Vagina (tissue), 2 donors: ENCODE data around the gene DNMT3A. TPM values are rescaled to one million over a fixed set of nuclear protein-coding genes. Genes with fewer than 3 reads are reported as not detected.
A peak's percentile ranks its signal among the peaks of the same experiment; 100 is the strongest.

ENCODE experiments used
- DNase-seq, 2 donors: peaks; one replicate each; pipeline ENCODE4 v3.0.0-alpha.2; 2017; ENCODE audit errors: extremely low spot score in 2 of 2
- H3K27ac ChIP-seq: fragments of 200-600 bp; sonication (generic); one replicate; pipeline ENCODE4 v1.5.1; 2019
- H3K27me3 ChIP-seq: fragments of 200-600 bp; sonication (generic); one replicate; pipeline ENCODE4 v1.5.1; 2019
- H3K36me3 ChIP-seq, 2 donors: fragments of 200-600 bp; sonication (generic); one replicate each; pipeline ENCODE4 v1.5.1; 2017 to 2019
- H3K4me1 ChIP-seq: fragments of 200-600 bp; sonication (generic); one replicate; pipeline ENCODE4 v1.5.1; 2019
- H3K4me3 ChIP-seq, 2 donors: fragments of 200-600 bp; sonication (generic); 1 replicate in 1 of 2; 2 replicates in 1 of 2; pipeline ENCODE4 v1.5.1; 2016 to 2019
- H3K9me3 ChIP-seq: fragments of 200-600 bp; sonication (generic); one replicate; pipeline ENCODE4 v1.5.1; 2019
- CTCF ChIP-seq, 3 experiments: fragments of 450-650 bp in 2 of 3; fragments of 200-600 bp in 1 of 3; sonication (generic) in 1 of 3; IDR thresholded peaks; one replicate each; pipeline ENCODE4 v1.5.1; 2017 to 2019; ENCODE audit warnings: antibody characterized with exemption in 3 of 3, mild to moderate bottlenecking in 2 of 3, moderate library complexity in 2 of 3
- POLR2A ChIP-seq, 2 donors: fragments of 450-650 bp; IDR thresholded peaks; one replicate each; pipeline ENCODE4 v1.6.1; 2017; ENCODE audit warnings: antibody characterized with exemption in 2 of 2, mild to moderate bottlenecking in 2 of 2, moderate library complexity in 2 of 2
- POLR2AphosphoS5 ChIP-seq, 2 donors: sonication (generic); formaldehyde crosslinking; IDR thresholded peaks; one replicate each; pipeline ENCODE4 v1.9.0; 2017; ENCODE audit warnings: antibody characterized with exemption in 2 of 2, mild to moderate bottlenecking in 2 of 2, low read depth in 1 of 2; ENCODE audit not compliant: insufficient read depth in 1 of 2
- intact Hi-C: fragments of 100-400 bp; cut with DNase I; formaldehyde crosslinking; loops from one replicate; pipeline ENCODE4 v1.15.1; 2023
- total RNA-seq: library from RNA; depleted of rRNA; stranded (reverse); fragments of >200 nt; gene quantifications from one replicate; pipeline ENCODE4 v1.2.3, GENCODE V29; 2016

DNMT3A gene
- total RNA-seq, 1 donor from 2014 or later, result 28.0 TPM

- no peaks in the 10 kb centered on the region for H3K9me3 ChIP-seq
- no peak overlapping the region for H3K4me3 ChIP-seq
- TF ChIP-seq CTCF (IDR thresholded peaks at IDR 0.05) (no peak), POLR2A (IDR thresholded peaks at IDR 0.05) (no peak), POLR2AphosphoS5 (IDR thresholded peaks at IDR 0.05; ENCODE audit: insufficient read depth in 1 of 2, low read depth in 1 of 2) (no peak)
- H3K36me3 ChIP-seq, result no peaks in the 10 kb centered on the region
- H3K4me1 ChIP-seq, result peaks cover 21% of the 10 kb centered on the region
- intact Hi-C loops, result no loop called here
- no peaks in the 10 kb centered on the region for H3K27me3 ChIP-seq
- H3K27ac ChIP-seq, result no peak overlapping the region
- DNase-seq, result peak in 1 of 2 donors; percentile 69
These were observed 37.8 kb upstream of the DNMT3A start for GRCh38 chr2:25379535-25379934.

GRCh38 chr2:25378731-25379490 is 37.2 kb upstream of the DNMT3A start:
- intact Hi-C loops, result no loop called here
- Histone ChIP-seq H3K27me3 (no peaks in the 10 kb centered on the region), H3K36me3 (no peaks in the 10 kb centered on the region), H3K9me3 (no peaks in the 10 kb centered on the region), H3K27ac (no peak overlapping the region), H3K4me1 (peaks cover 21% of the 10 kb centered on the region), H3K4me3 (no peak overlapping the region)
- TF ChIP-seq POLR2AphosphoS5 (IDR thresholded peaks at IDR 0.05; ENCODE audit: insufficient read depth in 1 of 2, low read depth in 1 of 2), result no peak
- no peak for TF ChIP-seq POLR2A (IDR thresholded peaks at IDR 0.05)
- no peak for TF ChIP-seq CTCF (IDR thresholded peaks at IDR 0.05)
- DNase-seq, result peak; percentile 64 to 80

GRCh38 chr2:25377822-25378421 is 36.2 kb upstream of the DNMT3A start:
- H3K27me3 ChIP-seq, result no peaks in the 10 kb centered on the region
- no peak overlapping the region for H3K4me3 ChIP-seq
- no peaks in the 10 kb centered on the region for H3K36me3 ChIP-seq
- intact Hi-C loops, result no loop called here
- TF ChIP-seq CTCF (IDR thresholded peaks at IDR 0.05), result no peak
- TF ChIP-seq POLR2AphosphoS5 (IDR thresholded peaks at IDR 0.05; ENCODE audit: insufficient read depth in 1 of 2, low read depth in 1 of 2), result no peak
- no peak for TF ChIP-seq POLR2A (IDR thresholded peaks at IDR 0.05)
- DNase-seq, result peak in 1 of 2 donors; percentile 85
- H3K4me1 ChIP-seq, result peaks cover 21% of the 10 kb centered on the region
- H3K27ac ChIP-seq, result no peak overlapping the region
- no peaks in the 10 kb centered on the region for H3K9me3 ChIP-seq

GRCh38 chr2:25376750-25377621 is 35.3 kb upstream of the DNMT3A start:
- Histone ChIP-seq H3K27me3 (no peaks in the 10 kb centered on the region), H3K27ac (peak overlapping the region; percentile 10), H3K36me3 (no peaks in the 10 kb centered on the region), H3K4me3 (peak overlapping the region; percentile 17 to 25), H3K9me3 (no peaks in the 10 kb centered on the region), H3K4me1 (peaks cover 21% of the 10 kb centered on the region)
- intact Hi-C loops, result no loop called here
- DNase-seq, result peak; percentile 85 to 86
- TF ChIP-seq CTCF (IDR thresholded peaks at IDR 0.05) (peak; percentile 48 to 88 (median 84)), POLR2AphosphoS5 (IDR thresholded peaks at IDR 0.05; ENCODE audit: insufficient read depth in 1 of 2, low read depth in 1 of 2) (peak in 1 of 2 donors; percentile 52), POLR2A (IDR thresholded peaks at IDR 0.05) (no peak)
